ENCODE results near the gene SLCO2B1. TPM values are rescaled to one million over a fixed set of nuclear protein-coding genes. Genes with fewer than 3 reads are reported as not detected.

Gene SLCO2B1
- total RNA-seq, 1 experiment from 2014 or later = 1.0 TPM

GRCh38 chr11:75193271-75193670 is 42.4 kb downstream of the SLCO2B1 start:
- DNase-seq (ENCODE audit: low spot score) = no peak
- no peaks in the 10 kb centered on the region for H3K27me3 ChIP-seq (replicated peaks; ENCODE audit: insufficient read depth, low read depth, low read length, poor library complexity)
- no TSS peak for BruUV-seq (replicated peaks)
- no peak for TF ChIP-seq EZH2 (IDR thresholded peaks at IDR 0.05; ENCODE audit: borderline replicate concordance, low read depth, low read length, poor library complexity, severe bottlenecking)
- TF ChIP-seq CTCF (conservative IDR thresholded peaks at IDR 0.05; ENCODE audit: low read depth, low read length) = no peak
- no peak overlapping the region for H3K27ac ChIP-seq (ENCODE audit: low read depth, low read length, poor library complexity, severe bottlenecking)
- no peaks in the 10 kb centered on the region for H3K36me3 ChIP-seq (ENCODE audit: insufficient read depth, low read length, poor library complexity, severe bottlenecking)
- H3K4me3 ChIP-seq (ENCODE audit: low read depth, low read length, poor library complexity, severe bottlenecking) = no peak overlapping the region
- ChIA-PET CTCF (no interaction called here), POLR2A (ENCODE audit: low non-redundant PET) (no interaction called here)
- intact Hi-C loops (cut with micrococcal nuclease; ENCODE audit: unreplicated experiment) = no loop called here
- no peaks in the 10 kb centered on the region for H3K4me1 ChIP-seq (ENCODE audit: insufficient read depth, low read length, poor library complexity, severe bottlenecking)
- H3K9me3 ChIP-seq (ENCODE audit: low read depth, low read length, poor library complexity, severe bottlenecking) = no peaks in the 10 kb centered on the region

GRCh38 chr11:75193711-75194110 is 42.8 kb downstream of the SLCO2B1 start:
- Histone ChIP-seq H3K27ac (ENCODE audit: low read depth, low read length, poor library complexity, severe bottlenecking) (no peak overlapping the region), H3K4me3 (ENCODE audit: low read depth, low read length, poor library complexity, severe bottlenecking) (no peak overlapping the region), H3K27me3 (replicated peaks; ENCODE audit: insufficient read depth, low read depth, low read length, poor library complexity) (no peaks in the 10 kb centered on the region), H3K36me3 (ENCODE audit: insufficient read depth, low read length, poor library complexity, severe bottlenecking) (no peaks in the 10 kb centered on the region), H3K9me3 (ENCODE audit: low read depth, low read length, poor library complexity, severe bottlenecking) (no peaks in the 10 kb centered on the region), H3K4me1 (ENCODE audit: insufficient read depth, low read length, poor library complexity, severe bottlenecking) (no peaks in the 10 kb centered on the region)
- ChIA-PET CTCF (interaction anchor here (0.6 kb wide), 1 partner anchor 11 kb away, joined by 3 read pairs; no protein-coding TSS in a partner anchor), POLR2A (ENCODE audit: low non-redundant PET) (no interaction called here)
- no peak for DNase-seq (ENCODE audit: low spot score)
- TF ChIP-seq CTCF (conservative IDR thresholded peaks at IDR 0.05; ENCODE audit: low read depth, low read length) = no peak
- intact Hi-C loops (cut with micrococcal nuclease; ENCODE audit: unreplicated experiment) = no loop called here
- BruUV-seq (replicated peaks) = no TSS peak

GRCh38 chr11:75194147-75194546 is 43.2 kb downstream of the SLCO2B1 start:
- no TSS peak for BruUV-seq (replicated peaks)

More at GRCh38 chr11:75194147-75194546, 43.2 kb downstream of the SLCO2B1 start:
- POLR2A ChIA-PET (ENCODE audit: low non-redundant PET) = no interaction called here
- Histone ChIP-seq H3K36me3 (ENCODE audit: insufficient read depth, low read length, poor library complexity, severe bottlenecking) (no peaks in the 10 kb centered on the region), H3K9me3 (ENCODE audit: low read depth, low read length, poor library complexity, severe bottlenecking) (no peaks in the 10 kb centered on the region), H3K27ac (ENCODE audit: low read depth, low read length, poor library complexity, severe bottlenecking) (no peak overlapping the region), H3K4me1 (ENCODE audit: insufficient read depth, low read length, poor library complexity, severe bottlenecking) (no peaks in the 10 kb centered on the region), H3K4me3 (ENCODE audit: low read depth, low read length, poor library complexity, severe bottlenecking) (no peak overlapping the region), H3K27me3 (replicated peaks; ENCODE audit: insufficient read depth, low read depth, low read length, poor library complexity) (no peaks in the 10 kb centered on the region)
- intact Hi-C loops (cut with micrococcal nuclease; ENCODE audit: unreplicated experiment) = no loop called here
- TF ChIP-seq CTCF (conservative IDR thresholded peaks at IDR 0.05; ENCODE audit: low read depth, low read length) = no peak
- no peak for TF ChIP-seq EZH2 (IDR thresholded peaks at IDR 0.05; ENCODE audit: borderline replicate concordance, low read depth, low read length, poor library complexity, severe bottlenecking)
- DNase-seq (ENCODE audit: low spot score) = no peak
- CTCF ChIA-PET = interaction anchor here (0.6 to 0.7 kb wide), 2 partner anchors 11 to 57 kb away, joined by 3 to 10 read pairs; no protein-coding TSS in a partner anchor

Data from A673 (cell line).